ENCODE measurements around the gene ZNF616.
A peak's percentile ranks its signal among the peaks of the same experiment; 100 is the strongest.

The ZNF616 gene

DNA sequence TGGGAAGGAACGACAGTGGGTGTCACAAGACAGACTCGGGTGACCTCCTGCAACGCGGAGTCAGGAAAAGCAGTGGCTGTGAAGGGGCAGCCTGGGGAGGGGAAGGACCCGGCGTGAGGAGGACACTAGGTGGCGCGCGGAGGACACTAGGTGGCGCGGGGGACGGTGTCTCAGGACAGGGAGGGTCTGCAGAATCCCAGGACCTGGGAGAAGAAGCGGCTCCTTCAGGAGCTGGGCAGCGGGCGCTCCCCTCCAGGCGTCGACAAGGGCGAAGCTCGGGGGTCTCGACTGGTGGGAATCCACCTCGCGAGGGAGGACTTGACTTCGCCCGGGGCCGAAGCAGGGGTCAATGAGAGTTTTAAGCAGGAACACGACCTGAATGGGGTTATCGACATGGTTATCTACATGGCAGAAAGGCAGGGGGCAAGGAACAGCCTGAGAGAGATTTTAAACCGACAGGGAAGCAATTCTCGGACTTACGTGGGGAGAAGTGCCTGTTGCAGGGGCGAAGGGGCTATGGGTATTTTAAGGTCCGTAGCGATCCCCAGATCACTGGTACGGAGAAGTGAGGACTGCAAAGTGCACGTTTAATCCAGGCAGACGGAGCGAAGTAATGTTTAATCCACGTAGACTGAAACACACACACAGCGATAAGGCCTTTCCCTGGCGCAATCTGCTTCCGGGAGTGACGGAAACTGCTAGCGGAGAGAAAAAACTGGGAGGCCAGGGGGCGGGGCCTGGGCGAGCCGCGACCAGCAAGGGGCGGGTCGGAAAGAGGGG lies at the start of gene ZNF616:
Gene ZNF616, minus strand, starts transcription at position 687 of the 780 bp plus-strand sequence. CDS start 9,426 bp downstream, outside the sequence.
- peak; percentile 91 to 94 for DNase-seq

DNA sequence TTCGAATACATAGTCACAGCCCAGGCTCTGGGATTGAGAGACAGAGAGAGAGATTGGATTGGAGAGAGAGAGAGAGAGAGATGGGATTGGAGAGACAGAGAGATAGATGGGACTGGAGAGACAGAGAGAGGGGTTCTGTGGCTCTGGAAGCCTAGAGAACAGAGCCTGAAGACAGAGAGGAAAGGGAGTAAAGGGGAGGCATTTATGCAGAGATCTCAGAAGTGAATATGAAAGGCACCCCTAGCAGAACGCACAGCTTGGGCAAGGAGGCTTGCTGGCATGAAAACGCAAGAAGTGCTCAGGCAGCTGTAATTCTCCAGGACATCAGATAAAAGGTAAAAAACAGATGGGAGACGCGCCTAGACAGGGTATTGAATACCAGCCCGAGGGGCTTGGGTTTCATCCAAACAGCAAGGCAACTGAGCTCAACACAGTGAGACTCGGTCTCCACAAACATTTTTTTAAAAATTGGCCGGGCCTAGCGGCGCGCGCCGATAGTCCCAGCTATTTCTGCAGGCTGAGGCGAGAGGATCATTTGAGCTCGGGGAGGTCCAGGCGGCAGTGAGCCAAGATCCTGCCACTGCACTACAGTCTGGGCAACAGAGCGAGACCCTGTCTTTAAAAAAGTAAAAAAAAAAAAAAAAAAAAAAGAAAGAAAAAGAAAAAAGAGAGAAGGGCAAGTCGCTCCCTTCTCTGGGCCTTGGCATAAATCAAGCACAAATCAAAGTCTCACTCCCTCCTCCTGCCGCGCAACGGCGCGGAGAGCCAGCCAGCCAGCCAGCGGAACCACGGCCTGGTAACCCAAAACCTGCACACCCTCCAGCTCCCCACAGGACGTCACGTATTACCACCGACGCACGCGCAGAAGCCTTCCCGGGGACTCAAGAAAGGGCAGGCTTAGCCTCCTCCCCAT lies 49.3 kb upstream of the ZNF616 start:
- DNase-seq = peak; percentile 64 to 65

DNA sequence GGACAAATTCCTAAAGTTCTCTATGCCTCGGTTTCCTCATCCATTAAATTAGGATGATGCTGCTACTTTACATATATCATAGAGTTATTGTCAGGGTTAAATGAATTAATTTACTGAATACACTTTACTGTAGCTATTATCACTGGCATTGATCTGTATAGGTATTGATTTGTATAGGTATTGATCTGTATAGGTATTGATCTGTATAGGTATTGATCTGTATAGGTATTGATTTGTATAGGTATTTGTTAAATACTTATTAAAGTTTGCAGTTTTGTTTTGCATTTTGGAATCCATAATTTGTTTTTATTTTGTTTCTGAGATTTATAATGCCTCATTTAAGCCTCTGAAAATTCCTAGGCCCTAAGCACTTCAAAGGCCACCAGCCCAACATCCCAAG lies 47.7 kb upstream of the ZNF616 start:
- DNase-seq = no peak

DNA sequence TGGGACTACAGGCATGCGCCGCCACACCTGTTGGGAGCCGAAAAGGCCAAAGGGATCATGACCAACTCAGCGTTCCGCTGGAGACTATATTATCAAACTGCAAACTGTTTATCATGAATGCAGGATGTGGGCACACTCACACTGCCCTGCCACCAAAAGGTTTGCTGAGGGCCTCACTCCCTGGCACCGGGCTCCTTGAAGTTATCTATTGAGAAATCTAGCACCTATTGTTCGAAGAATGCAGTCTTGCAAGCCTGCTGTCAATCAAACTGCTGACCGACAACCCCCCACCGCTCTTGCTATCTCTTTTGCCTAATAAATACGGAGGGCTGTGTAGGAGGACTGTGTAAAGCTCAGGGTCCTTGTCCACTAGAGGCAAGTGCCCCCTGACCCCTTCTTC lies 36.8 kb upstream of the ZNF616 start:
- DNase-seq = no peak

DNA sequence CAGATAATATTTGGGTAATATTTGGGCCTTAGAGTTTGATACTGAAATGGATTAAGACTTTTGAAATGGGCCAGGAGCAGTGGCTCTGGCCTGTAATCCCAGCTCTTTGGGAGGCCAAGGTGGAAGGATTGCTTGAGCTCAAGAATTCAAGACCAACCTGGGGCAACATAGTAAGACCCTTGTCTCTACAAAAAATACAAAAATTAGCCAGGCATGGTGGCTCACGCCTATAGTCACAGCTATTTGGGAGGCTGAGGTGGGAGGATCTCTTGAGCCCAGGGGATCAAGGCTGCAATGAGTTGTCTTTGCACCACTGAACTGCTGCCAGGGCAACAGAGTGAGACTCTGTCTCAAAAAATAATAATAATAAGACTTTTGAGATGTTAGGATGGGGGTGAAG lies 32.6 kb upstream of the ZNF616 start:
- DNase-seq = no peak

DNA sequence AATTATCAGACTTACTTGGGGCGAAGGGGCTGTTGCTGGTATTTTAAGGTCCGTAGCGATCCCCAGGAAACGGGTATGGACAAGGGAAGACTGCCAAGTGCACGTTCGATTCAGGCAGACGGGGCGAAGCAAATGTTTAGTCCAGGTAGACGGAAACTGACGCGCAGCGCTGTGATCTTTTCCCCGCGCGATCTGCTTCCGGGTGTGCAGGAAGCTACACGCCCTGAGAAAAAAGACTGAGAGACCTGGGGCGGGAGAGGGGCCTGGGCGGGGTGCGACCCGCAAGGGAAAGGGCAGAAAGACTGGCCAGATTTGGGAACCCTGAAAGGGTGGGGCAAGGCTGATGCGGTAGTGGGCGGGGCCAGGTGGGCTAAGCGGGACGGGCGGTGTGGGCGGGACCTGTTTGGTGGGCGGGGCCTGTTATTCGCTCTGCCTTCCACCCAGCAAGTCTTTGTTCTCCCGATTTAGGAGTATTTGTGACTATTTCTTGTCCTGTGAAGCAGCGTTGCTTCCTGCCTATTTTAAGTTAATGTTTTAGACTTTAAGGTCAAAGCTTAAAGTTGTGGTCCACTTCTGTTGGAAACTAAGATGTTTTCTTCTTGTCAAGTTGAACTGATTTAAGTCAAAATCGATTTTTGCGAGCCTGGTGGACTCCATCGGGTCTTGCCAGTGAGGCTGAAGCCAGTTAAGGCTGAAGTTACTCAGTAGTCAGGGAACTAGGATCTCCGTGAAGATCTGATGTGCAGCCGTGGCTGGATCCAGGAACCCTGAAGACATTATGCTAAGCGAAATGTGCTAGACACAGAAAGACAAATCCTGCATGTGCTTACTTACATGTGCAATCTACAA lies 31.8 kb upstream of the ZNF616 start, which contains the start of gene ZNF836:
Gene ZNF836, minus strand, starts transcription at position 301 of the 849 bp plus-strand sequence. CDS start 3,549 bp downstream, outside the sequence.
- peak in 1 of 2 experiments; percentile 41 for DNase-seq

DNA sequence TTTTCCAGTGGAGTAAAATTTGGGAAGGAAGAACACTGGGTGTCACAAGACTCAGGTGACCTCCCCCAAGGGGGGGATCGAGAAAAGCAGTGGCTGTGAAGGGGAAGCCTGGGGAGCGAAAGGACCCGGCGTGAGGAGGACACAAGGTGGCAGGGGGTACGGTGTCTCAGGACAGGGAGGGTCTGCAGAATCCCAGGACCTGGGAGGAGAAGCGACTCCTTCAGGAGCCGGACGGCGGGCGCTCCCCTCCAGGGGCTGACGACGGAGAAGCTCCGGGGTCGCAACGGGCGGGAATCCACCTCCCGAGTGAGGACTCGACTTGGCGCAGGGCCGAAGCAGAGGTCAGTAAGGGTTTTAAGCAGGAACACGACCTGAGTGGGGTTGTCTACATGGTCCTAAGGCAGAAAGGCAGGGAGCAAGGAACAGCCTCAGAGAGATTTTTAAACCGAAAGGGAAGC lies 31.2 kb upstream of the ZNF616 start:
- no peak for DNase-seq

DNA sequence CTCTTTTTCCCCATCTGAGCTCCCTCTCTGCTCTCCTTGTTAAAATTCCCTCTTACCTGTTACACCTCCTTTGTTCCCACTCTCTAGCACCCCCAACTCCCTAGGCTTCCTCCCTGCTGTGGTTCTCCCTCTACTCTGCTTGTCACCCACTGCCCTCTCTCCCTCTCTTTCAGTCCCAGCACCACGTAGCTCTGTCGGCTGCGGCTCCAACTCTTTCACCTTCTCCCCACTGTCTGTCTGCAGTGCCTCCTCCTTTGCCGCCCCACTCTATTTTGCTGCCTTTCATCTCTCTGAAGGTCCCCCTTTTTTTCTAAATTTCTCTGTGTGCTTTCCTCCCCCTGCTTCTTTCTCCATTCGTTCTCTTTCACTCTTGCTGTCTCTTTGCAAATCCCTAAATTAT lies 30.6 kb upstream of the ZNF616 start:
- DNase-seq = no peak

DNA sequence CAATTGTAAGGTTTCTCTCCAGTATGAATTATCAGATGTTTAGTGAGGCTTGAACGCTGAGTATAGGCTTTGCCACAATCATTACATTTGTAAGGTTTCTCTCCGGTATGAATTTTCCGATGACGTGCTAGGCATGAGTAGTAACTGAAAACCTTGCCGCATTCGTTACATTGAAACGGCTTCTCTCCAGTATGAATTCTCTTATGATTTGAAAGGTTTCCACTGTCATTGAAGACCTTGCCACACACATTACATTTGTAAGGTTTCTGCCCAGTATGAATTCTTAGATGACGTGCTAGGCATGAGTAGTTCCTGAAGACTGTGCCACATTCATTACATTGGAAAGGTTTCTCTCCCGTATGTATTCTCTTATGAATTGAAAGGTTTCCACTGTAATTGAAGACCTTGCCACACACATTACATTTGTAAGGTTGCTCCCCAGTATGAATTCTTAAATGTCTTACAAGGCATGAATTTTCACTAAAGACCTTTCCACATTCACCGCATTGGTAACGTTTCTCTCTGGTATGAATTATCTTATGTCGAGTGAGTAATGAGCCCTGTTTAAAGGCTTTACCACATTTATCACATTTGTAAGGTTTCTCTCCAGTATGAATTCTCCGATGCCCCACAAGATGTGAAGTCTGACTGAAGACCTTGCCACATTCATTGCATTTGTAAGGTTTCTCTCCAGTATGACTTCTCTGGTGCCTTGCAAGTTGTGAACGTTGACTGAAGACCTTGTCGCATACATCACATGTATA lies 16.0 kb upstream of the ZNF616 start:
- DNase-seq = no peak

DNA sequence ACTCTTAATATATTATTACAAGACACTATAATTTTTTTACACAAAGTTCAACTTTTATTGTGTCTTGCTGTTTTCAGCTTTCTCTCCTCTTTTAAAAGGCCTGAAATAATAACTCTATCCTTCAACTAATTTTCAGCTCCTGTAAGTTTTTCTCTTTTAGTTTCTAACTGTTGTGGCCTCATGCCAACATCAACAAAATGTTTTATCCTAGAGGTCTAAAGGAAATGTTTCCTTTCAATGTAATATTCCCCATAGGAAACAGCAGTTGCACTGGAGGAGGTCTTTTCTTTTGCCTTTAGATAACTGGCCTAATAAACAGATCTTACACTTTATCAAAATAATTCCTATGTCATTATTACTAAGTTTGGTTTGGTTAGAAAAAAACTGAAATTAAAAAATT lies 8.5 kb upstream of the ZNF616 start:
- no peak for DNase-seq

DNA sequence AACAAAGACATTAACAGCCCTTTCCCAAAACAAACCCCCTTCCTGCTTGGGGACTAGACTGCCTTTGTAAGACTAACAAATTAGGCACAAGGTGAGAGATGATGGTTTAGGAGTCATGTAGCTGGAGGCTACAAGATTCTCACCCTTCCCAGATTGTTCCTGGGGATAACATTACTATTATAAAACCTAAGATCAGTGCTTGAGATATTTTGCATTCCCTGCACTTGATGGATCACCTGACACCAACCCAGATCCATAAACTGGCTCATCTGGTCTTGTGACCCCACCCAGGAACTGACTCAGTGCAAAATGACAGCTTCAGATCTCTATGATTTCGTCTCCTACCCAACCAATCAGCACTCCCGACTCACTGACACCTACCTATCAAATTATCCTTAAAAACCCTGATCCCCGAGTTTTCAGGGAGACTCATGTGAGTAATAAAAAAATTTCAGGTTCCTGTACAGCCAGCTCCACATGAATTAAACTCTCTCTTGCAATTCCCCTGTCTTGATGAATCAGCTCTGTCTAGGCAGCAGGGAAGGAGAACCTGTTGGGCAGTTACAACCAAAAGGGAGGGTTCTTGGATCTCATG lies 2.4 kb upstream of the ZNF616 start:
- DNase-seq = no peak

DNA sequence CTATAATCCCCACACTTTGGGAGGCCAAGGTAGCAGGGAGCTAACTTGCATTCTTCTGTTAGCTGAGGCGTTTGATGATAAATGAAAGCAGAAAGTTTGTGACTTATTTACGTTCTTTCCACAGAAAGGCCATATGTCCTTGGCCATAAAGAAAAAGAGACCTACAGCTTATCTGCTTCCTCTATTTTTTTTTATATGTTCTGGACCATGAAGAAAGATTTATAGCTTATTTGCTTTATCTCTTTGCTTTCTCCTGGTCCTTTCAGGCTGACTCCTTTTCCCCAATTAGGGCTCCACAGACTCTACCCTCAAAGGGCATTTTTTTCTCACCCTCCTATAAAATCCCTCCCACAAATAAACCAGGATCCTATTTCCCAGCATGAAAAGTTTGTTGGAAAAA lies 1.5 kb upstream of the ZNF616 start:
- no peak for DNase-seq

DNA sequence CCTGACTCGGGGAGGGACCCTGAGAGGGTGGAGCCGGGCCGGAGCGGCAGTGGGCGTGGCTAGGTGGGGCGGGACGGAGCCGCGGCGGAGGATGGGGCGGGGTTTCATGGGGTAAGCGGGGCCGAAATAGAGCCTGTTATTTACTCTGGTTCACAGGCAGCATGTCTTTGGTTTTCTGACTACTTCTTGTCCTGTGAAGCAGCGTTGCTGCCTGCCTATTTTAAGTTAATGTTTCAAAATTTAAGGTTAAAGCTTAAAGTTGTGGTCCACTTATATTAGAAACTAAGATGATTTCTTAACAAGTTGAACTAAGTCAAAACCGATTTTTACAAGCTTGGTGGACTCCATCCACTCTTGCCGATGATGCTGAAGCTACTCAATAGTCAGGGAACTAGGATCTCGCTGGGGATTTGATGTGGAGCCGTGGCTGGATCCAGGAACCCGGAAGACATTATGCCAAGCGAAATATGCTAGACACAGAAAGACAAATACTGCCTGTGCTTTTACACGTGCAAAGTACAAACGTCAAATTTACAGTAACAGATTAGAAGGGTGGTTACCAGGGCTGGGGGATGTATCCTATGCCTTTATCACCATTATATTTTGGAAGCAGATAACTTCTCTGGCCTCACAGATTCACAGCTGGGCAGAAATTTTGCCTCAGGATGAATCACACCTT lies 433 bp upstream of the ZNF616 start:
- no peak for DNase-seq

DNA sequence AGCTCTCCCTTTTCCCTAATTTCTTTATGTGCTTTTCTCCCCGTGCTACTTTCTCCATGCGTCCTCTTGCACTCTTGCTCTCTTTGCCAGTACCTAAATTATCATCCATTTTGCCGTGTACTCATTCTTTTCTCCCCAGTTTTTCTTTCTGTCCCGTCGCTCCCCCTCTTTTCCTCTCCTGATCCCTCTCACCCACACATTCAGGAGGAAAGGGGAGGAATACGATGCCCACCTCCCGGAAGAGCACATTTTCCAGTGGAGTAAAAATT lies 821 bp downstream of the ZNF616 start:
- no peak for DNase-seq

DNA sequence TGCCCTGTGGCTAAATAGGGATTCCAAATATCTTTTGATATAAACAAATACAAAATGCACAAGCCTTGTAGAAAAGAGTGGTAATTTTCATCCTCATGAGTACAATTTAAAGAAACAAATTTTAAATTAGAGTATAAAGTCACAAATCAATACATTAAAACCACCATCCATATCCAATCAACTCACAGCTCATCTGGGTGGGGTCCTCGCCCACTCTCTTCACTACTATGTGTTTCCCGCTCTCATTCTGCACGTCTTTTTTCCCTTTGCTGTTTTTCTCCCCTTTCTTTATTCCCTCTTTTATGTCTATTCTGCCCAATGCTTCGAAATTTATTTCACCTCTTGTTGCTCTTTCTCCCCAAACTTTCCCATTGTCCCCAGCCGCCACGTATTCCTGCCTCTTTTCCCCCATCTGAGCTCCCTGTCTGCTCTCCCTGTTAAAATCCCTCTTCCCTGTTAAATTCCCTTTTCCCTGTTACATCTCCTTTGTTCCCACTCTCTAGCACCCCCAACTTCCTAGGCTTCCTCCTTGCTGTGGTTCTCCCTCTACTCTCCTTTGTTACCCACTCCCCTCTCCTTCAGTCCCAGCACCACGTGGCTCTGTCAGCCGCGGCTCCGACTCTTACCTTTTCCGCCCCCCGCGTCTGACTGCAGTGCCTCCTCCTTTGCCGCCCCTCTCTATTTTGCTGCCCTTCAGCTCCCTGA lies 1.3 kb downstream of the ZNF616 start:
- peak in 1 of 2 experiments; percentile 6 for DNase-seq

DNA sequence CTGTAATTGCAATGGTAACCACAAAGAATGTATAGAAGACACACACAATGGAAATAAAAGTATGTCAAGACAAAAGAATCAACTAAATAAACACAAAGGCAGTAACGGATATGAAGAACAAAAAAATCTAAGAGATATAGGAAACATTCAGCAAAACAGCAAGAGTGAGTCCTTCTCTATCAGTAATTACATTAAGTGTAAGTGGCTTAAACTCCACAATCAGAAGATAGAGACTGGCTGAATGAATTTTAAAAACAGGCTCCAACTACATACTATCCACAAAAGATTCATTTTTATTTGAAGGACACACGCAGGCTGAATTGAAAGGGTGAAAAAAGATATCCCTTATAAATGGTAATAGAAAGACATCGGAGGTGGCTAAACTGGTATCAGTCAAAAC lies 19.5 kb downstream of the ZNF616 start:
- DNase-seq = no peak

DNA sequence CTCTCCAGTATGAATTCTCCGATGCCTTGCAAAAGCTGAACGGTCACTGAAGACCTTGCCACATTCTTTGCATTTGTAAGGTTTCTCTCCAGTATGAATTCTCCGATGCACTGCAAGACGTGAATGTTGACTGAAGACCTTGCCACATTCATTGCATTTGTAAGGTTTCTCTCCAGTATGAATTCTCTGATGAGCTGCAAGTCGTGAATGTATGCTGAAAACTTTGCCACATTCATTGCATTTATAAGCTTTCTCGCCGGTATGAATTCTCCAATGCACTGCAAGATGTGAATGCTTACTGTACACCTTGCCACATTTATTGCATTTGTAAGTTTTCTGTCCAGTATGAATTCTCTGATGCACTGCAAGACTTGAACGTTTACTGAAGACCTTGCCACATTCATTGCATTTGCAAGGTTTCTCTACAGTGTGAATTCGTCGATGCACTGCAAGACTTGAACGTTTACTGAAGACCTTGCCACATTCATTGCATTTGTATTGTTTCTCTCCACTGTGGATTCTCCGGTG lies 24.1 kb downstream of the ZNF616 start:
- DNase-seq = no peak

DNA sequence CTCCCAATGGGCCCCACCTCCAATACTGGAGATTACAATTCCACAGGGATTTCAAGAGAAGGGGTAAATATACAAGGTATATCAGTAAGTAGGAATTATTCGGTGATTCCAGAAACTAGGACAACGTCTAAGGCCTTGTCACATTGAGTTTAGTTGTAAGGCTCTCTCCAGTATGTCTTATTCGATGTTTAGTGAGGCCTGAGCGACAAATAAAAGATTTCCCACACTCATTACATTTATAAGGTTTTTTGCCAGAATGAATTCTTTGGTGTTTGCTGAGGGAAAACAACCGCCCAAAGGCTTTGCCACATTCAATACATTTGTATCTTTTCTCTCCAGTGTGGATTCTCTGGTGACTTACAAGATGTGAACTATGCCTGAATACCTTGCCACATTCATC lies 25.0 kb downstream of the ZNF616 start:
- no peak for DNase-seq

DNA sequence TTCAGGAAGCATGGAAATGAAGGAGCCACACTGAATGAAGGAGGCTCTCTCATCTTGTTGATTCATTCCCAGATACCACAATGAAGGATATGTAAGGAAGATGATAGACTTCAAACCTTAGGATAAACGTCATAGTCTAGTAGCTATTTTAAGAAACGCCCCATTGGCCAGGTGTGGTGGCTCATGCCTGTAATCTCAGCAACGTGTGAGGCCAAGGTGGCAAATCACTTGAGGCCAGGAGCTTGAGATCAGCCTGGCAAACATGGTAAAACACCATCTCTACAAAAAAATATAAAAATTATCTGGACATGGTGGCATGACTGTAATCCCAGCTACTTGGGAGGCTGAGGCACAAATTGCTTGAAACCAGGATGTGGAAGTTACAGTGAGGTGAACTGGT lies 27.1 kb downstream of the ZNF616 start:
- no peak for DNase-seq

DNA sequence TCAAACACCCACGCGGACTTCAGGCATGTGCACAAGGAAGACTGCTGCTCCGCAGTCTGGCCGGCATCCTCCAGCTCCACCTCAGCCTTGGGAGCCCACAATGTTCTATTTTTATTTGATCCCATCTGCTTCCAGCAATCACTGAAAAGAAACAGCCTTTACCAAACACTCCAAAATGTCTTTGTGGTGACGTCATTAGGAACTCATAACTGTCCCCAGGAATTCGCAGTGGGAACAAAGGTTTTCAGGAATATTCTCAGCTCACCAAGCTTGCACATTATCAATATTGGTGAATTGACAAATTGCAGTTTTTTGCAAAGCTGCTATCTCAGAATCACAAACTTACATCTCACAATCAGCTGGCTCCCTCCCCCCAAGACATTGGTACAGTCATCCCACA lies 29.0 kb downstream of the ZNF616 start:
- DNase-seq = no peak

Measured in NCI-H524 (cell line).